ENCODE results near the gene DHRS13. TPM values are rescaled to one million over a fixed set of nuclear protein-coding genes. Genes with fewer than 3 reads are reported as not detected.

Gene DHRS13
- polyA plus RNA-seq, 2 donors = 9.4 to 15.6 TPM

DNA sequence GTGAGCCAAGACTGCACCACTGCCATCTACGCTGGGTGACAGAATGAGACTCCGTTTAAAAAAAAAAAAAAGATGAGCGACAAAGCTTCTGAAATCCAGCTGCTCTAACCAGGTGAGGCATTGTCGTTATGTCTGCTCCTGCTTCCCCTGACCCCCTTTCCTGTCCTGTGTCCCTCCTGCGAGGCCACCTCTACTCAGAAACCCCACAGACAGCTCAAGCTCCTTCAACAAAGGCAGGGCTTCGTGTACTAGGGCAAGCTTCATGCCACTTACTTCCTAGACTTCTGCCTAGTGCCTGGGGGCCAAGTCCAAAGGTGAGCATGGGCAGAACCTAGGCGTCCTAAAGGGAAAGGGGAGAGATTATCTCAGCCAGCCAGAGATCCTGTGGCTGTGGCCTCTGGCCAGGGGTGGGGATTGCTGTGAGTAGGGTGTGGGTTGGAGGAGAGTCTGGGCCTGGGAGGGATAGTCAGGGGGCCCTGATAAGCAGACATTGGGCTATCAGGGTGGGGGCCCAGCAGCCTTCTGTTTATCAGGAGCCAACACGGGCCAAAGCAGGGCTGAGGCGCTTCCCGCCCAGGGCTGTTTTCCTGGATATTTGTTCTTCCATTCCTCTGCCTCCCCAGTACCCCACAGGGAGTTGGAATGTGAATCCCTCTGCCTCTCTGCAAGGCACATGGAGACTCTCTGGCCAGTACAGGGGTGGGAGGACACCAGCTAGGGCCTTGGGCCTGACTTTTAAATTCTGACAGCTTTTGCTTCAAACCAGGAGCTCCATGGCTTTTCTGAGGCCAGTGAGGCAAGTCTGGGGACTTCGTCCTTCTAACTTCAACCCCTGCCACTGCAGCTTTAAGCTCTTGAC lies 37.7 kb downstream of the DHRS13 start:
- no peak overlapping the region for H3K27ac ChIP-seq (ENCODE audit: low read depth in 2 of 2, low read length in 1 of 2)
- no peak overlapping the region for H3K4me3 ChIP-seq (ENCODE audit: low read depth in 1 of 2, low read length in 2 of 2)
- no peaks in the 10 kb centered on the region for H3K4me1 ChIP-seq (ENCODE audit: control insufficient read depth in 2 of 2, insufficient read depth in 2 of 2, low read length in 1 of 2)
- H3K36me3 ChIP-seq (ENCODE audit: control insufficient read depth in 2 of 2, insufficient read depth in 2 of 2, low read length in 1 of 2) = peaks cover 6 to 11% of the 10 kb centered on the region in 2 donors
- no peaks in the 10 kb centered on the region for H3K27me3 ChIP-seq (ENCODE audit: control insufficient read depth in 1 of 2, insufficient read depth in 2 of 2, low read length in 2 of 2)
- 73 to 82% methylated on average over 10 to 11 of the region's 11 CpGs for WGBS, 2 donors
- no peaks in the 10 kb centered on the region for H3K9me3 ChIP-seq (ENCODE audit: control insufficient read depth in 2 of 2, insufficient read depth in 1 of 2, low read depth in 1 of 2, low read length in 1 of 2)

DNA sequence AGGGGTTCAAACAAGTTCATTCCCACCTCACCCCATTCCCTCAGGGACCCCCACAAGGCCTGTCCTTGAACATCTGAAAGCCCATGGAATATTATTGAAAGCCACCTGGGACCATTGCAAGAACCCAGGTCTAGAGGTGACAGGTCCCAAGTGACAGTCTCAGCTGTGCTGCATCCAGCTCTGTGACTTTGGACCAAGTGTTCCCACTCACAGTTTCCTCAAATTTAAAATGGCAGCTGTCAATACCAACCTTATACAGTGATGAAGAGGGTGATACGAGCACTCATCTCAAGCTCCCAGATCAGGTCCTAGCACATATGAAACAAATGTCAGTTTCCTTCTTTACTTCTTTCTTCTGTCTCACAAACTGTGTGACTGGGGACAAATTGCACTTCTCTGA lies 38.9 kb downstream of the DHRS13 start:
- H3K27ac ChIP-seq (ENCODE audit: low read depth in 2 of 2, low read length in 1 of 2) = no peak overlapping the region
- peaks cover 6 to 13% of the 10 kb centered on the region in 2 donors for H3K36me3 ChIP-seq (ENCODE audit: control insufficient read depth in 2 of 2, insufficient read depth in 2 of 2, low read length in 1 of 2)
- H3K27me3 ChIP-seq (ENCODE audit: control insufficient read depth in 1 of 2, insufficient read depth in 2 of 2, low read length in 2 of 2) = no peaks in the 10 kb centered on the region
- no peaks in the 10 kb centered on the region for H3K9me3 ChIP-seq (ENCODE audit: control insufficient read depth in 2 of 2, insufficient read depth in 1 of 2, low read depth in 1 of 2, low read length in 1 of 2)
- no peak overlapping the region for H3K4me3 ChIP-seq (ENCODE audit: low read depth in 1 of 2, low read length in 2 of 2)
- 91 to 96% methylated on average over 1 of the region's 1 CpG for whole genome bisulfite sequencing, 2 donors
- H3K4me1 ChIP-seq (ENCODE audit: control insufficient read depth in 2 of 2, insufficient read depth in 2 of 2, low read length in 1 of 2) = no peaks in the 10 kb centered on the region

DNA sequence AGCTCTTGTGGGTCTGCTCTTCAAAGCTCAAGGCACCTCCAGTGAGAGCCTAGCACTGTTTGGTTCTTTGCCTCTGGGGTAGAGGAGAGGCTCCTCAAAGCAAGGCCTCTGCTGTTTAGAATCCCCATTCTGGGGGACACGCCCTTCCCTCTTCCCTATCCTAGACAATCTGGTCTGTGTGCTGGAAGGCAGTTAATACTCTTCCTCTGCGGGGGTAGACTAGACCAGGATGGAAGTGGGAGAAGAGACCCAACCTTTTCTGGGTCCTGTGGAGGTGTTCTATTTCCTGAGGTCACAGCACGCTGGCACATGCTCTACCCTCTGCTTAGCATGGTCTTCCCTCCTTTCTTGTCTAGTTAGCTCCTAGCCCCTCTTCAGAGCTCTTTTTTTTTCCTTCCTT lies 40.3 kb downstream of the DHRS13 start:
- no peak overlapping the region for H3K4me3 ChIP-seq (ENCODE audit: low read depth in 1 of 2, low read length in 2 of 2)
- 94 to 96% methylated on average over 3 of the region's 3 CpGs for WGBS, 2 donors
- no peaks in the 10 kb centered on the region for H3K4me1 ChIP-seq (ENCODE audit: control insufficient read depth in 2 of 2, insufficient read depth in 2 of 2, low read length in 1 of 2)
- no peaks in the 10 kb centered on the region for H3K27me3 ChIP-seq (ENCODE audit: control insufficient read depth in 1 of 2, insufficient read depth in 2 of 2, low read length in 2 of 2)
- H3K9me3 ChIP-seq (ENCODE audit: control insufficient read depth in 2 of 2, insufficient read depth in 1 of 2, low read depth in 1 of 2, low read length in 1 of 2) = no peaks in the 10 kb centered on the region
- H3K27ac ChIP-seq (ENCODE audit: low read depth in 2 of 2, low read length in 1 of 2) = no peak overlapping the region
- H3K36me3 ChIP-seq (ENCODE audit: control insufficient read depth in 2 of 2, insufficient read depth in 2 of 2, low read length in 1 of 2) = peaks cover 9 to 19% of the 10 kb centered on the region in 2 donors

DNA sequence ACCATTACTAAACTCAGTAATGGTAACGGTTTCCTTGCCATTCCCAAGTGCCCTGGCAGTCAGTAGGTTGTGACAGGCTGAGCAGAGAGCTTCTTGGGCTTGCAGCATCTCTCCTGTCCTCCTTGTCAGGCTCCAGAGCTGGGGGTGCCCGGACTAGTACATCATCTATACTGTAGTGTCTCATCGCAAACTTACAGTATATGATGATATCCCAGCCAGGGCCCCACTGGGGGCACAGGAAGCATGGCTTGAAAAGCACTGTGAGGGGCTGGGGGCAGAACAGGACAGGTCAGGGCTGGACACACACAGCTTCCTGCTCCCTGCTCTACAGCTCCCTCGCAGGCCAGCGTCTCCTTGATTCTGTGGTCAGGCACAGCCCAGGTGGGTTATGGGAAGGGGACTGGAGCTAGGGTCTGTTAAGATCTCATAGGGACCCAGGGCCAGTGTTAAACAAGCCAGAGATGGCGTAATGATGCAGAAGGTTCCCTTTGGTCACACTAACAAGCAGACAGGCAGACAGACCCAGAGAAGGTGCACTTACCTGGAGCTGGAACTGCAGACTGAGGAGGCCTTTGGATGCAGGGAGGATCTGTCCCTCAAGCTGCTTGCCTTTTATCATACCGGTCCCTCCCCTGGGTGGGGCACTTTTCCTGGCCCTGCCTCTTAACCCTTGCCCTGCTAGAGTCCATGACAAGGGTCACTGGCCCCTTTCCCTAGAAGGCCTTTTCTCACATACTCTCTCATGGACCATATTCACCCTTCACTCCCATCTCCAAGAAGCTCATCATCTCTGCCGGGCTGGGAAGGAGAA lies 41.3 kb downstream of the DHRS13 start:
- H3K36me3 ChIP-seq (ENCODE audit: control insufficient read depth in 2 of 2, insufficient read depth in 2 of 2, low read length in 1 of 2) = peaks cover 9 to 19% of the 10 kb centered on the region in 2 donors
- 70 to 73% methylated on average over 8 of the region's 8 CpGs for WGBS, 2 donors

DNA sequence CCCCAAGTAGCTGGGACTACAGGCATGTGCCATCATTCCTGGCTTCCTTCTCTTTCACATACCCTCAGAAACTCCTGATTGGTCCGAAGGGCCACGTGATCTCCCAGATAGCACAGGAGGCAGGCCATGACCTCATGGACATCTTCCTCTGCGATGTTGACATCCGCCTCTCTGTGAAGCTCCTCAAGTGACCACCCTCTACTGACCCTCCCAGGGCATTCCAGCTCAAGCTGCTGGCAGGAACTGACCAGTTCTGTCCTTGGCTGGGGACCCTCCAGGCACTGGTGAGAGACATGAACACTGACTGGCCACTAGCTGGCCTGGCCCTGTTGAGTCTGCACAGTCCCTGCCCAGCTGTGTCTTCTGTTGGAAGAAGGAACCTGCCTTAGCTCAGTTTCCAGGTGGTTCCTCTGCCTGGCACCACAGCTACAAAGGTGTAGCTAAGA lies 42.5 kb downstream of the DHRS13 start:
- H3K27me3 ChIP-seq (ENCODE audit: control insufficient read depth in 1 of 2, insufficient read depth in 2 of 2, low read length in 2 of 2) = no peaks in the 10 kb centered on the region
- H3K4me3 ChIP-seq (ENCODE audit: low read depth in 1 of 2, low read length in 2 of 2) = no peak overlapping the region
- H3K27ac ChIP-seq (ENCODE audit: low read depth in 2 of 2, low read length in 1 of 2) = no peak overlapping the region
- no peaks in the 10 kb centered on the region for H3K9me3 ChIP-seq (ENCODE audit: control insufficient read depth in 2 of 2, insufficient read depth in 1 of 2, low read depth in 1 of 2, low read length in 1 of 2)
- H3K4me1 ChIP-seq (ENCODE audit: control insufficient read depth in 2 of 2, insufficient read depth in 2 of 2, low read length in 1 of 2) = no peaks in the 10 kb centered on the region
- WGBS, 2 donors = 91 to 95% methylated on average over 4 of the region's 4 CpGs
- H3K36me3 ChIP-seq (ENCODE audit: control insufficient read depth in 2 of 2, insufficient read depth in 2 of 2, low read length in 1 of 2) = peaks cover 9 to 24% of the 10 kb centered on the region in 2 donors

More for the DNA sequence above, 41.3 kb downstream of the DHRS13 start:
- H3K4me1 ChIP-seq (ENCODE audit: control insufficient read depth in 2 of 2, insufficient read depth in 2 of 2, low read length in 1 of 2) = no peaks in the 10 kb centered on the region
- no peak overlapping the region for H3K27ac ChIP-seq (ENCODE audit: low read depth in 2 of 2, low read length in 1 of 2)
- no peaks in the 10 kb centered on the region for H3K9me3 ChIP-seq (ENCODE audit: control insufficient read depth in 2 of 2, insufficient read depth in 1 of 2, low read depth in 1 of 2, low read length in 1 of 2)
- H3K4me3 ChIP-seq (ENCODE audit: low read depth in 1 of 2, low read length in 2 of 2) = no peak overlapping the region
- no peaks in the 10 kb centered on the region for H3K27me3 ChIP-seq (ENCODE audit: control insufficient read depth in 1 of 2, insufficient read depth in 2 of 2, low read length in 2 of 2)

DNA sequence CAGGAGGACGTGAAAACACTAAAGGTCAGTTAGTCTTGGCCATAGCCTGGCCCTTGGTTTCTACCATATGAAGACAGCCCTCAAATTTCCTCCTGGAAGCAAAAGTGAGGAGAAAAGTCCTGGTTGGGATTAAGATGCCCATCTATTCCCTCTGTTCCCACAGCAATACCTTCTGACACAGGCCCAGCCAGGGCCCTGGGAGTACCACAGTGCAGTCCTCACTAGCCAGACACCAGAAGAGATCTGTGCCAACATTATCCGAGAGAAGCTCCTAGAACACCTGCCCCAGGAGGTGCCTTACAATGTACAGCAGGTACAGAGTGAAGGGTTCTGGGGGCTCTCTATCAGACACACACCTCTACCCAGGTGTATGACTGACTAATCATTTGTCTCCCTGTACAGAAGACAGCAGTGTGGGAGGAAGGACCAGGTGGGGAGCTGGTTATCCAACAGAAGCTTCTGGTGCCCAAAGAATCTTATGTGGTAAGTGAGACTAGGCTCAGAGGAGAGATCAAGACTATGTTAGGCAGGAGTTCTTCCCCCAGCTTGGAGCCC lies 44.0 kb downstream of the DHRS13 start:
- Histone ChIP-seq H3K27ac (ENCODE audit: low read depth in 2 of 2, low read length in 1 of 2) (no peak overlapping the region), H3K36me3 (ENCODE audit: control insufficient read depth in 2 of 2, insufficient read depth in 2 of 2, low read length in 1 of 2) (peaks cover 9 to 24% of the 10 kb centered on the region in 2 donors), H3K4me1 (ENCODE audit: control insufficient read depth in 2 of 2, insufficient read depth in 2 of 2, low read length in 1 of 2) (peaks cover 0 to 3% of the 10 kb centered on the region in 2 donors), H3K9me3 (ENCODE audit: control insufficient read depth in 2 of 2, insufficient read depth in 1 of 2, low read depth in 1 of 2, low read length in 1 of 2) (no peaks in the 10 kb centered on the region), H3K4me3 (ENCODE audit: low read depth in 1 of 2, low read length in 2 of 2) (no peak overlapping the region), H3K27me3 (ENCODE audit: control insufficient read depth in 1 of 2, insufficient read depth in 2 of 2, low read length in 2 of 2) (no peaks in the 10 kb centered on the region)
- 47 to 63% methylated on average over 2 of the region's 2 CpGs for WGBS, 2 donors

DNA sequence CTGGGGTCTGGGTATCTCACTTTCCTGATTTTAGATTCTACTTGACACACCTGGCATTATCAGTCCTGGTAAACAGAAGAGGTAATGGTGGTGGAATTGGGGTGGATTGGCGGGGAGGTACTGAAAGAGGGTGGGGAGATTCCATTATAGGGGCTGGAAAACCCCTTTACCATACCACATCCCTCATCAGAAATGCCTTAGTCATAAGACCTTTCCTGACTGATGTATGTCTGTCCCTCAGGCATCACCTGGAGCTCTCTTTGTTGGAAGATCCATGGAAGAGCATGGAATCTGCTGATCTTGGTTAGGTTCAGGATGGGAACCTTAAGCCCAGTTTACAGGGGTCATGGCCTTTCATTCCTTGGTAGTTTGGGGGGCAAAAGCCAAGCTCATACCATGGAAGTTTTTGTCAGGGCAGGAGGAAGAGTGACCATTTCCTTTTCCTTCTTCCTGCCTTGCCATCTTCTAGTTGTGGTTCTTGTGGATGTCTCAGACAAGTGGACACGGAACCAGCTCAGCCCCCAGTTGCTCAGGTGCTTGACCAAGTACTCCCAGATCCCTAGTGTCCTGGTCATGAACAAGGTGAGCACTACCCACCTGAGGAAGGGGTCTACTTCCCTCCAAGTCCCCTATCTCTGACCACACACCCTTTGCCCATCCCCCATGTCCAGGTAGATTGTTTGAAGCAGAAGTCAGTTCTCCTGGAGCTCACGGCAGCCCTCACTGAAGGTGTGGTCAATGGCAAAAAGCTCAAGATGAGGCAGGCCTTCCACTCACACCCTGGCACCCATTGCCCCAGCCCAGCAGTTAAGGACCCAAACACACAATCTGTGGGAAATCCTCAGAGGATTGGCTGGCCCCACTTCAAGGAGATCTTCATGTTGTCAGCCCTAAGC lies 44.7 kb downstream of the DHRS13 start:
- Histone ChIP-seq H3K36me3 (ENCODE audit: control insufficient read depth in 2 of 2, insufficient read depth in 2 of 2, low read length in 1 of 2) (peaks cover 9 to 24% of the 10 kb centered on the region in 2 donors), H3K27ac (ENCODE audit: low read depth in 2 of 2, low read length in 1 of 2) (no peak overlapping the region), H3K27me3 (ENCODE audit: control insufficient read depth in 1 of 2, insufficient read depth in 2 of 2, low read length in 2 of 2) (no peaks in the 10 kb centered on the region), H3K9me3 (ENCODE audit: control insufficient read depth in 2 of 2, insufficient read depth in 1 of 2, low read depth in 1 of 2, low read length in 1 of 2) (no peaks in the 10 kb centered on the region), H3K4me3 (ENCODE audit: low read depth in 1 of 2, low read length in 2 of 2) (no peak overlapping the region), H3K4me1 (ENCODE audit: control insufficient read depth in 2 of 2, insufficient read depth in 2 of 2, low read length in 1 of 2) (peaks cover 0 to 3% of the 10 kb centered on the region in 2 donors)
- 84 to 87% methylated on average over 3 of the region's 3 CpGs for WGBS, 2 donors

DNA sequence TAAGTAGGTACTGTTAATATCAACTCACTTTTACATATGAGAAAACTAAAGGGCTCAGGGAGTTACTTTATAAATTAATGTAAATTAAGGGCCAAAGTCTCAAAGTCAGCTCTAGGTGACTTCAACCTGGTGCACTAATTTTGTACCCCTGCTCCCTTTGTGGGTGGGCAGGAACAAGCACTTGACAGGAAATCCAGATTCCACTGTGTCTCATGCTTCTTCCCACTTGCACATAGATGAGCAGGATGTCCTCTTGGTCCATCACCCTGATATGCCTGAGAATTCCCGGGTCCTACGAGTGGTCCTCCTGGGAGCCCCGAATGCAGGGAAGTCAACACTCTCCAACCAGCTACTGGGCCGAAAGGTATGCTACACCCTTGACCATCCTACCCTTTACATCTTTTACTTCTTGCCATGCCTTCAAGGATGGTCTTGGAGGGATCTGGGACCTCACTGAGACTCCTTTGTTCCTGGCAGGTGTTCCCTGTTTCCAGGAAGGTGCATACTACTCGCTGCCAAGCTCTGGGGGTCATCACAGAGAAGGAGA lies 46.8 kb downstream of the DHRS13 start:
- Histone ChIP-seq H3K4me1 (ENCODE audit: control insufficient read depth in 2 of 2, insufficient read depth in 2 of 2, low read length in 1 of 2) (peaks cover 0 to 3% of the 10 kb centered on the region in 2 donors), H3K36me3 (ENCODE audit: control insufficient read depth in 2 of 2, insufficient read depth in 2 of 2, low read length in 1 of 2) (peaks cover 9 to 18% of the 10 kb centered on the region in 2 donors), H3K27me3 (ENCODE audit: control insufficient read depth in 1 of 2, insufficient read depth in 2 of 2, low read length in 2 of 2) (no peaks in the 10 kb centered on the region), H3K27ac (ENCODE audit: low read depth in 2 of 2, low read length in 1 of 2) (no peak overlapping the region), H3K9me3 (ENCODE audit: control insufficient read depth in 2 of 2, insufficient read depth in 1 of 2, low read depth in 1 of 2, low read length in 1 of 2) (no peaks in the 10 kb centered on the region), H3K4me3 (ENCODE audit: low read depth in 1 of 2, low read length in 2 of 2) (peak overlapping the region in 1 of 2 donors; percentile 98)
- WGBS, 2 donors = 89 to 90% methylated on average over 5 of the region's 5 CpGs

Measured in esophagus (tissue), 2 donors.